Measurements from ENCODE around the gene MAB21L2.

GRCh38 chr4:150584111-150584915, 2.4 kb downstream of the MAB21L2 start:
- TF ChIP-seq EZH2 (IDR thresholded peaks at IDR 0.05) (no peak), POLR2AphosphoS5 (IDR thresholded peaks at IDR 0.05; ENCODE audit: borderline replicate concordance, low read depth, low read length) (no peak), FOXP2 (optimal IDR thresholded peaks at IDR 0.05; ENCODE audit: control extremely low read depth, extremely low read length, insufficient read depth) (no peak)
